HG02852 (cell line): Measurements from ENCODE around the gene GNA12.
A peak's percentile ranks its signal among the peaks of the same experiment; 100 is the strongest.

ENCODE experiments used
- ATAC-seq: cut with Tn5 transposase; IDR thresholded peaks from one replicate; pipeline ENCODE4 v1.9.1; 2021; ENCODE audit warnings: mild to moderate bottlenecking, moderate library complexity; ENCODE audit not compliant: unreplicated experiment

GNA12 gene, protein sequence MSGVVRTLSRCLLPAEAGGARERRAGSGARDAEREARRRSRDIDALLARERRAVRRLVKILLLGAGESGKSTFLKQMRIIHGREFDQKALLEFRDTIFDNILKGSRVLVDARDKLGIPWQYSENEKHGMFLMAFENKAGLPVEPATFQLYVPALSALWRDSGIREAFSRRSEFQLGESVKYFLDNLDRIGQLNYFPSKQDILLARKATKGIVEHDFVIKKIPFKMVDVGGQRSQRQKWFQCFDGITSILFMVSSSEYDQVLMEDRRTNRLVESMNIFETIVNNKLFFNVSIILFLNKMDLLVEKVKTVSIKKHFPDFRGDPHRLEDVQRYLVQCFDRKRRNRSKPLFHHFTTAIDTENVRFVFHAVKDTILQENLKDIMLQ

GRCh38 chr7:2844153-2845033, at the start of gene GNA12:
Gene GNA12 (minus strand): TSS chr7:2844308. CDS start chr7:2844161, 147 bp downstream.
- peak; percentile 97 for ATAC-seq

- peak; percentile 28 for ATAC-seq
Measured at GRCh38 chr7:2893411-2893861, 49.3 kb upstream of the GNA12 start.

DNA sequence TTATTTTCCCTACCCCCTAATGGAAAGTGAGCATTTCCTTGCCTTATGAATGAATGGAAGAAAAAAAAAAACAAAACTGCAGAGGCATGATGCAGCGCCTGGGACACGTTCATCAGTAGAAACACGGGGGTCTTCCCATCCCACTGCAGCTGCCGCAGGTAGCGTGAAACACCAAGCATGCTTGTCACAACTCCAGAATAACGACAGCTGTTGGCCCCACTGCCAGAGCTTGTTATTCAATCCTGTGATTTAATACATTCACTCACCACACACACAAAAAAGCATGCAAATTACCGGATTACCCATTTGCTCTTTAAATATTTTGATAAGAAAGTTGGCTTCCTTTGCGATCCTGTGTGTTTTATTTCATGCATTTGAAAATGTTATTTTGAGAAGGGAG, 48.4 kb upstream of the GNA12 start:
- no peak for ATAC-seq

- ATAC-seq = no peak
Measured at GRCh38 chr7:2887816-2888215, 43.7 kb upstream of the GNA12 start.

DNA sequence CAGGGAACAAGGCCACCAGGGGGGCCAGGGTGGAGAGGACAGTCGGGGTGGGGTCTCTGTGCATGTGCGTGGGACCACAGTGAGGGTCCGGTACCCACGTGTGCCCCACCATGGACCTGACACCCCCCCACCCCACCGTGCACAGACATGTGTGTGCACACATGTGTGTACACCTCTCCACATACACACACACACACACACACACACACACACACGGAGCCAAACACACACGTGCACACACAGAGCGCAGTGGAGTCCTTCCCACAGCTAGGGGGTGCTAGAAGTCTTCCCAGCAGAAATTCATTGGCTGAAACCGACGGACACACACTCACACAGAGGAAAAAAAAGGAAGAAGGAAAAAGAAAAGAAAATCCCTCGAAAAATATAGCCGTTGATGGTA, 42.8 kb upstream of the GNA12 start:
- no peak for ATAC-seq

DNA sequence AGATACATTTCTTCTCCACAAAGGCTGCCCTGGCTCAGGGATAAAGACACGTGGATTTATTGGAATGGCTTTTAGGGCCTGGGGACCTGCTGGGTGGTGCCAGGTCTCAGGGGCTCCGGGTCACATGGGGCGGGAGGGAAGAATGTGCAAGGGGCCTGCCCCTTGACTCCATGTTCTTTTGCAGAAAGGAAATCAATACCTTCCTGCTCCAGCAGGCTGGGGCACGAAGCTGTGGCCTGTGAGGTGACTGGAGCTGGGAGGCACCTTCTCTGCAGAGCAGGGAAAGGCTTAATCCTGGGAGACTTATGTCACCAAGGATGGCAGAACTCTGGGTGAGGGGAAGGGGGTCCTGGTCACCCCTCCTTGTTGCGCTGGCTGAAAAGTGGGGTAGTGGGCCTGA, 42.3 kb upstream of the GNA12 start:
- no peak for ATAC-seq

- ATAC-seq = no peak
Measured at GRCh38 chr7:2884161-2884560, 40.1 kb upstream of the GNA12 start.

GRCh38 chr7:2883101-2883500, 39.0 kb upstream of the GNA12 start:
- ATAC-seq = no peak

DNA sequence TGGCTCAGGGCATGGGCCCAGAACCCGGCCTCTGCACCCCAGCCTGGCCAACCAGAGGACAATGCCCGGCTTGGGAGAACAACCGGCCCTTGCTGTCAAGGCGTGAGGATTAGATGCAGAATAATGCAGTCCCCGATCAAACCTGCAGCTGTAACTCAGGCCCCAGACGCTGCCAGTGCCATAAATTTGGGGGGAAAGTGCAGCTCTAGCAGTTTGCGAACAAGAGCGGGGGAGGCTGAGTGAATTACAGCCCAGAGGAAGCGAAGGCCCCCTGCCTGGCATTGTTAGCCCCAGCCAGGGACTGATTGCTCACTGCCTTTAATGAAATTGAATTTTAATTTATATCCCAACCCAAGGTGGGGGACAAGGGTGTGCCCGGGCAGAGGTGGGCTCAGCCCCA, 38.0 kb upstream of the GNA12 start:
- ATAC-seq = no peak

GRCh38 chr7:2880874-2881533, 36.9 kb upstream of the GNA12 start:
- ATAC-seq = no peak

DNA sequence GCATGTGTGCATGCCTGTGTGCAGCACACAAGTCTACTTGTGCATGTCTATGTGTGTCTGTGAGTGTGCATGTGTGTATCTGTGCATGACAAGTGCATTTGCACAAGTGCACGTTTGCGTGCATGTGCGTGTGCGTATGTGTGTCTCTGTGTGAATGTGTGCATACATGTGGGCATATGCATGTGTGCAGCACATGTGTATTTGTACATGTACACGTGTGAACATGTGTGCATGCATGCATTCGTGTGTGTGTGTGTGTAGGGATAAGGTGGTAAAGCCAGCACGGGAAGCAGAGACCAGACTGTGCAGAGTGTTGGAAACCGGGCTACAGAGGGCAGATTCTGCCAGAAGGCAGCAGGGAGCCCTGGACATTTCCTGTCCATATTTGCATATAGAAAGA, 35.9 kb upstream of the GNA12 start:
- no peak for ATAC-seq

GRCh38 chr7:2879354-2879753, 35.2 kb upstream of the GNA12 start:
- ATAC-seq = no peak

- no peak for ATAC-seq
Measured at GRCh38 chr7:2878306-2878705, 34.2 kb upstream of the GNA12 start.

GRCh38 chr7:2876031-2876731, 32.1 kb upstream of the GNA12 start:
- ATAC-seq = no peak

DNA sequence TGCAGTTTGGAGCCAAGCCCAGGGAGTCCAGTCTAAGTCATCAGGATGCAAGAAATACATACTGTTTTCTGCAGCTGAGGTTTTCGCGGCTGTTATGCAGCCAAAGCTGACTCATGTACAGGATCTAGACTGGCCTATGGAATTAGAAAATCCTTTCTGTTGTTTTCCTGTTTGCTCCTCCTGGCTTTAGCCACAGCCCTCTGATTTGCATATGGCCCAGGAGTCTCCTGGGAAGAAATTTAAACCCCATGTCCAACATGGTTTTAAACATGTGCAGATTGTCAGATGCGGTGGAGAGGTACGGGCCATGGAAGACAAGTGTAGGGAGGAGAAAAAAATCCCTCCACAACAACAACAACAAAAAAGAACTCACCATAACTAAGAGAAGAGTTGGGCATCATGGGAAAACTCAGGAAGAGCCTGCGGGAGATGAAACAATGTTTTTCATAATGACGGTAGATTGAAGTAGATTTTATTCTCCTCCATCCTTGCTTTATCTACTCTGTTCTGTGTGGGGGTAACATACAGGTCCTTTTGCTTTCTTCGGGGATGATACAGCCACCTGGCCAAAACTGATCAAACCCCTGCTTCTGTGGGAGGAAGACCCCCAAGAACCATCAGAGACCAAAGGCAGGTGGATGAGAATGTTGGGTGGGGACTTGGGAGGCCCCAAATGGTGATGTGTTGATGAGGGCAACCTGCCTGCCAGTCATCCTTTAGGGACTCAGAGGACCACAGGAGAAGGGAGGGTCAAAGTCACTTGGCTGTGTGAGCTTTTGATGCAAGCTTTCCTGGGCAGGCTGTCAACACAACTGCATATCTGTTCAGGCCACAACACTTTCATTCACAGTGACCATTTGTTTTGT, 29.8 kb upstream of the GNA12 start:
- ATAC-seq = no peak

- ATAC-seq = no peak
Measured at GRCh38 chr7:2873146-2873545, 29.0 kb upstream of the GNA12 start.

- no peak for ATAC-seq
Measured at GRCh38 chr7:2872296-2872874, 28.3 kb upstream of the GNA12 start.

DNA sequence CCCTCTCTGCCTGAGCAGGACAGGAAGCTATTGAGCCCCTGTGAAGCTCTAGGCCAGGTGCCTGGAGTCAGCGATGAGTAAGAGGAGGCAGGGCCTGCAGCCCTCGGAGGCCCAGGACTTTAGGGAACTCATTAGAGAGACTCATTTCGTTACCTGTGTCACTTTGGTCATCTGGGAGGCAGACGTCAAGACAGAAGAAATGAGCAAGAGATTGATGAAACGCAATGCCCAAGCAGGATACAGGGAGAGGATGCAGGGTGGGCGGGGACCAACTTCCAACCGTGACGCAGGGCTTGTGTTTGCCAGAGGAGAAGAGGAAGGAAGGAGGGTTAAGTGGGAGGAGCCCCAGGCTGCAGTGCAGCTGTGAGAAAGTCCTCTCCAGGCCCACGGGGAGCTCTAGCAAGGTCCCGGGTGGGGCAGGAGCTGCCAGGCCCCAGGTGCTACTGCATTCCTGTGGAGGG, 26.4 kb upstream of the GNA12 start:
- ATAC-seq = peak; percentile 58

DNA sequence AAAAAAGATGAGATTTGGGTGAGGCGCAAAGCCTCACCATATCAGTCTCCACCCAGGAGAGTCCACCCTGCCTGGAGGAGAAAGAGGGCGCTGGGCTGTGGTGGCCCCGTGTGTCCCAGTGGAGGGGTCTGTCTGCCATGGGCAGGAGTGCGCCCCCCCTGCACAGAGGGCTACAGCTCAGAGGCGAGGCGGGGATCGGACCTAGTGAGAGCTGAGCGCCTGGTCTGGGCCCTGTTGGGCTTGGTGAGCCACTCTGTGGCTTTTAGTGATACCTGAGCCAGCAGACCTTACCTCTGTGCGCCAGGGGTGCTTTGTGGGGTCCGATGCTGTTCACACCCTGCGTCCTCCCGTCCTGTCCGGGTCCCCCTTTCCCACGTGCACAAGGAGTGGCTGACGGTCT, 25.9 kb upstream of the GNA12 start:
- ATAC-seq = no peak
